Lung (tissue), 12 donors: Measurements from ENCODE around the gene GDF15. TPM values are rescaled to one million over a fixed set of nuclear protein-coding genes. Genes with fewer than 3 reads are reported as not detected.

Experiments
- ATAC-seq: fragments of 200-7000 bp; cut with Tn5 transposase; one replicate; pipeline ENCODE4 v1.9.1; 2020; ENCODE audit warnings: moderate number of reproducible peaks; ENCODE audit not compliant: insufficient read depth, low FRiP score
- DNase-seq, 3 donors: peaks; one replicate each; pipeline ENCODE4 v3.0.0-alpha.2; 2013 to 2017
- H3K27ac ChIP-seq, 2 donors: one replicate each; pipeline ENCODE4 v1.5.1; 2013; ENCODE audit warnings: mild to moderate bottlenecking in 2 of 2, moderate library complexity in 2 of 2, control low read depth in 1 of 2, inconsistent platforms in 1 of 2, low read depth in 1 of 2, low read length in 1 of 2
- H3K27me3 ChIP-seq, 3 donors: one replicate each; pipeline ENCODE4 v1.5.1; 2013; ENCODE audit warnings: low read length in 2 of 3; ENCODE audit not compliant: control insufficient read depth in 3 of 3, insufficient read depth in 3 of 3
- H3K36me3 ChIP-seq, 4 donors: one replicate each; pipeline ENCODE4 v1.5.1; 2013; ENCODE audit warnings: low read length in 4 of 4, mild to moderate bottlenecking in 1 of 4, moderate library complexity in 1 of 4; ENCODE audit not compliant: control insufficient read depth in 4 of 4, insufficient read depth in 4 of 4
- H3K4me1 ChIP-seq, 5 donors: one replicate each; pipeline ENCODE4 v1.5.1; 2013; ENCODE audit warnings: low read length in 5 of 5, mild to moderate bottlenecking in 2 of 5, moderate library complexity in 1 of 5; ENCODE audit not compliant: control insufficient read depth in 5 of 5, insufficient read depth in 5 of 5
- H3K4me3 ChIP-seq: one replicate; pipeline ENCODE4 v1.5.1; 2013; ENCODE audit warnings: mild to moderate bottlenecking, control low read depth, moderate library complexity
- H3K9ac ChIP-seq, 2 donors: one replicate each; pipeline ENCODE4 v1.5.1; 2013; ENCODE audit warnings: low read length in 2 of 2, control low read depth in 1 of 2; ENCODE audit not compliant: insufficient read depth in 1 of 2
- H3K9me3 ChIP-seq, 4 donors: one replicate each; pipeline ENCODE4 v1.5.1; 2013; ENCODE audit warnings: low read length in 3 of 4, mild to moderate bottlenecking in 1 of 4, moderate library complexity in 1 of 4; ENCODE audit not compliant: control insufficient read depth in 4 of 4, insufficient read depth in 3 of 4
- CTCF ChIP-seq: IDR thresholded peaks from 2 replicates; pipeline ENCODE4 v1.5.1; 2012; ENCODE audit warnings: mild to moderate bottlenecking; ENCODE audit errors: control extremely low read depth, extremely low read depth
- WGBS, 2 donors: extraction: QIAGEN DNeasy Blood & Tissue Kit; methylation state at CpG; one replicate each; pipeline ENCODE4 v1.1.7; 2013; 5-methylcytosine and 5-hydroxymethylcytosine counted together
- polyA plus RNA-seq, 2 donors: library from polyadenylated mRNA; stranded (reverse); fragments of 200-250 nt; gene quantifications; one replicate each; pipeline ENCODE4 v1.2.1, GENCODE V29; 2013
- total RNA-seq, 2 donors: library from RNA; depleted of rRNA in 1 of 2; stranded (reverse); fragments of >200 nt in 1 of 2; gene quantifications; one replicate each; pipeline ENCODE4 v1.2.1, GENCODE V29; 2014 to 2021
- donor health status: control.
- donor health status: control.
- donor health status: Bipolar disorder and iron deficiency.
- donor health status: healthy.
- donor health status: DM: yes; HTN: yes; CAD: no.

GDF15 gene
- total and polyA plus RNA-seq, 4 donors: 45.4 to 119 (median 56.8) TPM

GRCh38 chr19:18435842-18436670 lies 50.1 kb downstream of the GDF15 start:
- ATAC-seq: no peak
- H3K27ac ChIP-seq: peak overlapping the region in 1 of 2 donors; percentile 12

GRCh38 chr19:18436671-18437490 lies 50.9 kb downstream of the GDF15 start:
- DNase-seq: peak; percentile 88 to 93 (median 92)
- 8 to 21% methylated on average over 45 to 67 of the region's 67 CpGs for WGBS, 2 donors
- ATAC-seq: peak; percentile 36
- Histone ChIP-seq H3K4me1 (peaks cover 0 to 40% (median 18%) of the 10 kb centered on the region in 5 donors), H3K9me3 (no peaks in the 10 kb centered on the region), H3K4me3 (peak overlapping the region; percentile 37), H3K27me3 (no peaks in the 10 kb centered on the region), H3K9ac (no peak overlapping the region), H3K27ac (peak overlapping the region in 1 of 2 donors; percentile 12), H3K36me3 (peaks cover 0 to 4% (median 0%) of the 10 kb centered on the region in 4 donors)
- no peak for TF ChIP-seq CTCF

More at GRCh38 chr19:18435842-18436670, 50.1 kb downstream of the GDF15 start:
- DNase-seq: no peak
- H3K4me1 ChIP-seq: peaks cover 0 to 40% (median 18%) of the 10 kb centered on the region in 5 donors
- 83 to 86% methylated on average over 45 to 46 of the region's 46 CpGs for WGBS, 2 donors
- no peak overlapping the region for H3K9ac ChIP-seq
- no peak overlapping the region for H3K4me3 ChIP-seq
- H3K9me3 ChIP-seq: no peaks in the 10 kb centered on the region
- TF ChIP-seq CTCF: no peak
- H3K36me3 ChIP-seq: peaks cover 0 to 2% (median 0%) of the 10 kb centered on the region in 4 donors
- H3K27me3 ChIP-seq: no peaks in the 10 kb centered on the region

GRCh38 chr19:18437491-18438330 lies 51.8 kb downstream of the GDF15 start, which contains the start of gene ISYNA1:
ISYNA1 (minus strand) TSS chr19:18438133; CDS start chr19:18437979, 154 bp downstream.
- Histone ChIP-seq H3K36me3 (peaks cover 0 to 4% (median 0%) of the 10 kb centered on the region in 4 donors), H3K9me3 (no peaks in the 10 kb centered on the region), H3K4me3 (peak within 1 kb of the TSS; percentile 41), H3K9ac (peak within 1 kb of the TSS in 1 of 2 donors; percentile 49), H3K27me3 (no peaks in the 10 kb centered on the region), H3K27ac (peak within 1 kb of the TSS in 1 of 2 donors; percentile 18), H3K4me1 (peaks cover 0 to 33% (median 18%) of the 10 kb centered on the region in 5 donors)
- peak; percentile 19 for ATAC-seq
- 1% methylated on average over 83 to 98 of the region's 99 CpGs for WGBS, 2 donors
- DNase-seq: peak; percentile 59 to 74 (median 66)
- no peak for TF ChIP-seq CTCF
